Stimulated activated CD4-positive, alpha-beta T cell treated with anti-CD3 and anti-CD28 coated beads, TNF-alpha, amount 100 ng/mL, for 48 hours (primary cell): Measurements from ENCODE around the gene CKMT2.

ENCODE experiments used
- DNase-seq, 3 donors: peaks; one replicate each; pipeline ENCODE4 v3.0.0-alpha.2; 2020; ENCODE audit warnings: low read depth in 3 of 3

CKMT2 gene

DNA sequence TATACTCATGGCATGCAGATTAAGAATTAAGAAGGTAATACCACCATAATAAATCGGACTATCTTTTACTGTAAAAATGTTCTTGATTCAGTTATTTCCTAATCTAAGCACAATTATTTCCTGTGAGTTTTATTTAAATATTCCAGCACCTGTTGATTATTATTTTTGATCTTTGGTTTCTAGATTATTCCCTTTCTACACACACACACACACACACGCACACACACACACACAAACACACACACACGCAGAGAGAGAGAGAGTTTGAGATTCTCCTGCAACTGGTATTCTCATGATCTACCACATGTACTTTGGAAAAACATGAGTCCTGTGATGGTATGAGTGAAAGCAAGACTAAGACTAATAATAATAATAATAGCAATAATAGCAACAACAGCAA, 17.0 kb upstream of the CKMT2 start:
- DNase-seq = no peak

DNA sequence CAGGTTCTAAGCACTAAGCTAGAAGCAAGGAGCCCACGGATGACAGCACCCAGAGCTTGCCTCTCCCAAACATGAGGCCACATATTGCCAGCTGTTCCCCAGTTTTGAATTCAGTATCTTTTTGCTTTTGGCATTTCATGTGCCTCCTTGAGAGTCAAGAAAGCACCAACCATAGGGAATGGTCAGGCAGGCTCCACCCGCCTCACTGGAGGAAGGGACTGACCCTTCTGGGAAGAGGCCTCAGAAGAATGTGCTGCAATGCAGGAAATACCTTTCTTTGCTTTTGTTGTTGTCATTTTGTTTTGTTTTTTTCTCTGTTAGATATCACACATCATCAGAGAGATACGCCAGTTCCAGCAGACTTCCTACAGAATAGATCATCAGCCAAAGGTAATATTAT, 13.7 kb upstream of the CKMT2 start:
- DNase-seq = no peak

- DNase-seq = no peak
These were observed 10.8 kb upstream of the CKMT2 start for GRCh38 chr5:81222285-81222684.

GRCh38 chr5:81225463-81225862, 7.7 kb upstream of the CKMT2 start:
- no peak for DNase-seq

- no peak for DNase-seq
These were observed 6.8 kb upstream of the CKMT2 start for GRCh38 chr5:81226286-81226685.

DNA sequence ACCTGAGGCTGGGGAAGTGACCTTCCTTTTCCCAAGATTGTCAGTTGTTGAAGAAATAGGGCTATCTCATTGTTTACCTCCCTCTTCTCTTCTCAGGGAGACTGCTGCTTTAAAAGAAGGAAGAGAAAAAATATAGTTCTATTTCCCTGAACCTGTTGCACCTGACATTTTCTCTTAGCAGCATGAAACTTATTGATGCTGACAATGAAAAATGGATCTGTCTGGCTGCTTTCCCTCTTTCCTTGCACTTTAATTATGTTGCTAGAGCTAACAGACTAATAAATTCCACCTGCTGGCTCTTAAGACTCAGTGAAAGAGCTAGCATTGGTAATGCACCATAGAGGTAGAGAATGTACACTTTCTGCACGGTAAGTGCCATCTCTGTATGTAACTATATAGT, 6.2 kb upstream of the CKMT2 start:
- no peak for DNase-seq

GRCh38 chr5:81228084-81228483, 5.0 kb upstream of the CKMT2 start:
- DNase-seq = no peak

DNA sequence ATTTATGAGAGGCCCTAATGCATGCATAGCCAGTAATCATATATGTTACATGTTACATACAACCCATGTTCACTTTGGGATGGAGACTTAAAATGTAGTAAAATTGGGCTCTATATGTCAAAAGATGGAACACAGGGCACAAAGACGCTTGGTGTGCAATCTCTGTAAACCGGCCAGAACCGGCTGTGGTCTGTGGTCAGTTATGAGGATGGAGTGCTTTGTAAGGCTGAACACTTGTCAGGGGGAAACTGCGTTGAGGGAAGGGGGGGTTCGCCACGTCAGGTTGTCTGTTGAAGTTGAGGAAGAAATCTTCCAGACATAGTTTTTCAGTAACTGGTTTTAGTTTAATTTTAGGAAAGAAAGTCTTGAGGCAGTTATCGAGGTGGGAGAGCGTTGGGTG, 2.7 kb upstream of the CKMT2 start:
- DNase-seq = no peak

DNA sequence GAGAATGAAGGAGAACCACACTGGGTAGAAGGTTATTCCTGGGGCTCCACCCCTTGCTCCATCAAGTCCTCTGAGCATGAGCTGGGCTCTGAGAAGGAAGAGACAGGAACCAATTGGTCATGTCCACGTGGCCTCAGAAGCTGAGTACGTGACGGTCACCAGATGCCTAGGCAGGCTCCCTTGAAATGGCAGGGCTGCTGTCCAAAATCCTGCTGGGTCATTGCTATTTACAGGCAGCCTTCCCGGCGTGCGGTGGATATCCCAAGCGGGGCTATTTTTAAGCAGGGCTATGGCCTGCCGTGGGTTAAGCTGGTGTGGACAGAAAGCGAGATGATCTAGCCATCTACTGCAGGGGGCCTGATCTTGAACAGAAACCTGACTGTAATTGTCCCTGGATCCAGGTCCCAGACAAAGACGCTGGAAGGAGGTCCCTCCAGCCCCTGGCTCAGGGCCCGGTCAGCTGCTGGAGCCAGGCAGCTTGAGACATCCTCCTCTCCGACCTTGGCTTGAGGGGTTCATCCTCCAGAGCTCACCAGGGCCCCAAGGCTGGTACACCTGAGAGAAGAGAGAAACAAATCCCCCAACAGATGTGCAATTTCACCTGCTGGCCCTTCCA, 550 bp upstream of the CKMT2 start:
- no peak for DNase-seq

- DNase-seq = no peak
These were observed 1.2 kb downstream of the CKMT2 start for GRCh38 chr5:81234299-81234698.

DNA sequence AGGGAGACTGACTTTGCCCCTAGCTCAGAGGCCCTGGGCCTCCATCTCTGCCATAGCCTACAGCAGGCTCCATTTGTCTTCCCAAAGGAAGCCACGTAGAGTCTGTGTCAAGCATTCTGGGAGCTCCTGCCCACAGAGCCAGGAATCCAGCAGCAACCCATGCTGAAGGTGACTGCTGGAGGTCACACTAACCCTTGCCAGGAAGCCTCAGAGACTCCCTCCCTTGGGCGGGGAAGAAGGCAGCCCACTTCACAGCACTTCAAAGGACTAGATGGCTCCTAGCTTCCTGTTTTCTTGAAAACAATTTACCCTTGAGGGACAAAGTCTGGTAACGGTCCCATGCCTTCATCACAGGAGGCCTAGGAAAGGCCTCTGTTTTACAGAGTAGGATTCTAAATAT, 1.7 kb downstream of the CKMT2 start:
- no peak for DNase-seq

DNA sequence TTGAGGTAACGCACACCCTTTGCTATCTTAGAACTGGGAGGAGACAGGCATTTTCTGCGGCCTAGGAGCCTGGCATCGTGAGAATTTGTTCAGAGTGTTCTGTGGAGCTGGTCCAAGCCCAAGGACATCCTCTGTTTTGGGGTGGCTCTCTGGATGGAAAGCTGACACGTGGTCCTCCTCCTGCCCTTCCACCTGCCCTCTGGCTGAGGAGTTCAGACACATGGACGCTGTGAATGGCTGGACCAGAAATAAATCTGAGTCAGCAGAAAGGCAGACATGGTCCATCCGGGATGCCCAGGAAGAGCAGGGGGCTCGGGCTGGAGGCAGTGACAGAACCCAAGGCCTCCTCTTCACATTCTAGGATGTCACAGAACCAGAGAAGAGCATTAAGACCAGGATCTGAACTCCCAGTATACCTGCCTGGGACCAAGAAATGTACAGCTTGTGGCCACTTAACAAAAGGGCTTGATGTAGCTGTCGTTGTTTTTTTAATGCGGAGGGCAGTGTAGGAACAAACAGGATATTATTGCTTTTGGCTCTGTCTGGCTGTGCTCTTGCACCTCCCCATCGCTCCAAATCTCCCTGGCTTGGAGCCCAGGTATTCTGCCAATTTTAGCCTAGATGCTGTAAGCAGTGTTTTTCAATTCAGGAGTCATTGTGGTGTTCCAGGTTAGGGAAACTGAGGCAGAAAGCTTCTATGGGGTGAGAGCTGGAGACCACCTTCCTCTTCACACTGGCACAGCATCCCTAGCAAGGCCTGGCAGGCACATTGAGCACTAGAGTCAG, 2.4 kb downstream of the CKMT2 start:
- DNase-seq = no peak

DNA sequence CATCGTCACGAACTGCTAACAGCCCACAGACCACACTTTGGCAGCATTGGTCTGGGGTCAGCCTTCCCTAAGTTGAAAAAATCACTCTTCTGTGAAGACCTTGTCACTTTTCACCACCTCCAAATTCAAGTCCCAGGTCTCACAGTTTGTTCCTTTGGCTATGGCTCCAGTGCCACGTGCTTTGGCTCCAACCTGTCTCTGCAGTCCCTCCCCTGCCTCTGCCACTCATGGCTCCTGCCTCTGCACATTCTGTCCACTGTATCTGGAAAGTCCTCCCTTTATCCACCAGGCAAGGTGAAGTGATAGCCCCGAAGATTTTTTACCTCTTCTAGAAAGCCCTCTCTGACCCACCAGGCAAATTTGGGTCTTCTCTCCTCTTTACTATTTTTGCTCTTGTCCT, 5.3 kb downstream of the CKMT2 start:
- DNase-seq = no peak

DNA sequence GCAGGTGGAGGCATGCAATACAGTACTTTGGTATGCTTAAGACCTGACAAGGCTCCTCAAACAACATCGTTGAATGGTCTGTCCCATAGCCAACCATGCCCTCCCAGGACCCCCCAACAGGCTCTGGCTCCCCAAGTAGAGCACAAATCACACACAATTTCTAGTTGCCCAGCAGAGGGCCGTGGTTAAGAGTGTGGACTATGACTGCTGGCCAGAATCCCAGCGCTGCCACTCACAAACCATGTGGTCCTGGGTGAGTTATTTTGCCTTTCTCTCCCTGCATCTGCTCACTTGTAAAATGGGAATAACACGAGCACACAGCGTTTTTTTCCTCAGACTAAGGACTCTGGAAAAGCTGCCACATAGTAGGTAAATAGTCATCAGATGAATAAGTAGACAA, 6.5 kb downstream of the CKMT2 start:
- DNase-seq = no peak

DNA sequence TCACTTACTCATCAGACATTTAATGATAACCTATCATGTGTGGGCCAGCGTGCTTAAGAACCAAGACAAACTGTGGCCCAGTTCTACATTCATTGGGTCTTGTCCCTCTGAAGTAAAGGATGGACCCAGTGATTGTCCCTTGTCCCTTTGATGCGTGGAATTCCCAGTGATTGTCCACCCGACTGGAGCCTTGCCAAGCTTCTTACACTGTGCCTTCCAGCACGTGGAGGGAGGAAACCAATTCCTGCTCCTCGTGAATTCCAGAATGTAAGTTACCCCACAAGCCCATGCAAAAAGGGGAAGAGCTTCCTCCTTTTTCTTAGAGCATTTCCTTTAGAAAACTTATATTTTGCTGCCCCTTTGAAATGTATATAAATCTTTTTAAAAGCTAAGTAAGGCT, 7.9 kb downstream of the CKMT2 start:
- DNase-seq = no peak

DNA sequence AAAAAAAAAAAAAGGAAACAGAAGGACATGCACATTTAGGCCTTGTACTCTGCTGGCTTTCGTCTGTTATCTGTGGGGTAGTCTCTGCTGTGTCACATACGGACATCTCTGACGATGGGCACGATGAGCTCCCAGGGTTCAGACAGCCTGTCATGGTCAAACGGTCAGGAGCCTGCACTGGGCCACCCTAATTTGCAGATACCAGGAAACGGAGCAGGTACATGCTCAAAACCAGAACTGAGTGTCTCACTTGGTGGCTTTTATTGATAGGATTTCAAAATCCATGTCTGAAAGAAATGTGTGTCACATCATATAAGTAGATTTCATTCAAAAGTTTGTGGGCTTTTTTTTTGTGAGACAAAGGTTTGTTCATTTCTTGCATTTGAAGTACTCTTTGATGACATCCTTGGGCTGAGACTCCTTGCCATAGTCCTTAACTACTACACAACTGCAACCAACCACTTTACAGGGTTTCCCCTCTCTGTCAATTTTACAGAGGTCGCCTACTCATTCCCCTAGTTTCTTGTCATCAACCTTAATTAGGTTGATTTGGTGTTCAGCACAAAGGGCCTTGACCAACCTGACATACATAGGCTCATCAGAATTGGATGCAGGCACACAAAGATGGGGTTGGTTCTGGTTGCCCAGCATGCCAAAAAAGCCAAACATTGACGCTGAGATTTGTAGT, 9.0 kb downstream of the CKMT2 start:
- no peak for DNase-seq

GRCh38 chr5:81242906-81243436, 9.8 kb downstream of the CKMT2 start:
- no peak for DNase-seq

DNA sequence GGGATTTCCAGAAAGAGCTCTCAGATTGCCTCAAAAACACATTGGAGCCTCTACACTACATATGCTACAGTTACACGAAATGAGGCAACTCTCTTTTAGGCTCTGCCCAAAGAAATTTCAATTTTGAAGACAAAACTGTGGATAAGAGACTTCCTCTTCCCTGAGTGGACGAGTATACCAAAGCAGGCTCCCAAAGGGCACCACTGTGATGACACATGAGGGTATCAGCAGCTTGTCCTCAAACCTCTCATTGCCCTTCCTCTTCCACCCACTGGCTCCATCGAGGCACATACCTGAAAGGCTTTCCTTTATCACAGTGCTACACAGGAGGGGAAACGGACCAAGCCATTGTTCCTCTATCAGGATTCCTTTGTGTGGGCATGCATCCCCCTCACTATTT, 11.3 kb downstream of the CKMT2 start:
- no peak for DNase-seq

GRCh38 chr5:81245871-81246235, 12.7 kb downstream of the CKMT2 start:
- no peak for DNase-seq

DNA sequence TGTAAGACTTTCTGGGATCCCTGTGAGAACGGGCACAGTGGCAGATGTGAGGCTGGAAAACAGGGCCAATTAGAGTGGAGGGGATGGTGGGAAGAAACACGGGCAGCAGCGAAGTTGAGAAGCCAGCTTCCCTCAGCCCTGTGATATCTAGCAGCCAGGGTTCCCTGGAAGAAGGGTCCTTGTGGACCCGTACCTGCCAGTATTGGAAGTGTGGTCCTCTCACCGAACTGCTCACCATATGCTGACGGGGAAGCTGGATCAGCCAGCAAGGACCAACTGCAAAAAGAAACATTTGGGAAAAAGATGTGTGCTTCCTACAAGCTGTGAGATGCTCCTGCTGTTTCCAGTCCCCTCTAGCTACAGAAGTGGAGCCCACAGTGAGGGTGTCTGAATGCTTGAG, 13.6 kb downstream of the CKMT2 start:
- no peak for DNase-seq

GRCh38 chr5:81247441-81247972, 14.4 kb downstream of the CKMT2 start:
- no peak for DNase-seq

GRCh38 chr5:81249240-81249639, 16.1 kb downstream of the CKMT2 start:
- DNase-seq = no peak

- DNase-seq = no peak
These were observed 16.9 kb downstream of the CKMT2 start for GRCh38 chr5:81250004-81250403.
